Esophagus muscularis mucosa (tissue), 4 donors: ENCODE measurements around the gene RAB20.

Source experiments
- EP300 ChIP-seq: sonication (generic); formaldehyde crosslinking; IDR thresholded peaks from one replicate; pipeline ENCODE4 v1.6.1; 2017; ENCODE audit warnings: antibody characterized with exemption
- POLR2A ChIP-seq: fragments of 450-650 bp; IDR thresholded peaks from one replicate; pipeline ENCODE4 v1.6.1; 2017; ENCODE audit warnings: antibody characterized with exemption, moderate library complexity, mild to moderate bottlenecking, low read depth
- POLR2AphosphoS5 ChIP-seq, 2 donors: sonication (generic); formaldehyde crosslinking; IDR thresholded peaks; one replicate each; pipeline ENCODE4 v1.6.1; 2017; ENCODE audit warnings: antibody characterized with exemption in 2 of 2
- TF ChIP-seq, protein P1 (sequence below), 3 experiments: fragments of 200-600 bp in 2 of 3; fragments of 450-650 bp in 1 of 3; sonication (generic) in 2 of 3; IDR thresholded peaks; one replicate each; pipeline ENCODE4 v1.5.1; 2017 to 2019; ENCODE audit warnings: antibody characterized with exemption in 3 of 3, mild to moderate bottlenecking in 2 of 3, moderate library complexity in 1 of 3

DNA sequence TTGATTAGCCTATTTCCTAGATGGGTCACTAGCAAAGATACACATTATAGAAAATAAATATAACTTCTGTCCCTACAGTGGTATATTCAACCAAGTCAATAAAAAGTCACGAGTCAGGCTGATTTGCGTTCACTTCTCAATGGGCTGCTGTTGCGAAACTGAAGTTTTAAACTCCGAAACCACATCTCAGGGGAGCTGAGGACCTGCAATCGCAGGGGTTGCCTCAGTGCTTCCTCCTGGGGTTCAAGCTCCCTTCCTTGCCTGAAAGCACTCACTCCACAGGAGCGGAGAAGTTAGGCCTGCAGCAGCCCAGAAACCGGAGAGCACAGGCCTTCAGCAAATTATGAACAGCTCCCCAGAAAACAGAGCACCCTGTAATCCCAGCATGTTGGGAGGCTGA is 39.6 kb downstream of the RAB20 start:
- TF ChIP-seq, protein P1, sequence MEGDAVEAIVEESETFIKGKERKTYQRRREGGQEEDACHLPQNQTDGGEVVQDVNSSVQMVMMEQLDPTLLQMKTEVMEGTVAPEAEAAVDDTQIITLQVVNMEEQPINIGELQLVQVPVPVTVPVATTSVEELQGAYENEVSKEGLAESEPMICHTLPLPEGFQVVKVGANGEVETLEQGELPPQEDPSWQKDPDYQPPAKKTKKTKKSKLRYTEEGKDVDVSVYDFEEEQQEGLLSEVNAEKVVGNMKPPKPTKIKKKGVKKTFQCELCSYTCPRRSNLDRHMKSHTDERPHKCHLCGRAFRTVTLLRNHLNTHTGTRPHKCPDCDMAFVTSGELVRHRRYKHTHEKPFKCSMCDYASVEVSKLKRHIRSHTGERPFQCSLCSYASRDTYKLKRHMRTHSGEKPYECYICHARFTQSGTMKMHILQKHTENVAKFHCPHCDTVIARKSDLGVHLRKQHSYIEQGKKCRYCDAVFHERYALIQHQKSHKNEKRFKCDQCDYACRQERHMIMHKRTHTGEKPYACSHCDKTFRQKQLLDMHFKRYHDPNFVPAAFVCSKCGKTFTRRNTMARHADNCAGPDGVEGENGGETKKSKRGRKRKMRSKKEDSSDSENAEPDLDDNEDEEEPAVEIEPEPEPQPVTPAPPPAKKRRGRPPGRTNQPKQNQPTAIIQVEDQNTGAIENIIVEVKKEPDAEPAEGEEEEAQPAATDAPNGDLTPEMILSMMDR (IDR thresholded peaks at IDR 0.05): no peak
- no peak for TF ChIP-seq EP300
- no peak for TF ChIP-seq POLR2A
- TF ChIP-seq POLR2AphosphoS5 (IDR thresholded peaks at IDR 0.05): no peak
